Trophoblast cell (in vitro differentiated cells and primary cell): ENCODE data around the gene OSBPL3.

Experiments
- DNase-seq, 2 donors: peaks; one replicate each; pipeline ENCODE4 v3.0.0-alpha.2; 2016
- H2AFZ ChIP-seq: 2 replicates; pipeline ENCODE4 v1.6.1; 2013; ENCODE audit warnings: low read length, moderate library complexity, mild to moderate bottlenecking; ENCODE audit not compliant: insufficient read depth, poor library complexity
- H2AK5ac ChIP-seq: 2 replicates; pipeline ENCODE4 v1.6.1; 2013; ENCODE audit warnings: mild to moderate bottlenecking, low read length
- H2BK120ac ChIP-seq: 2 replicates; pipeline ENCODE4 v1.6.1; 2013; ENCODE audit warnings: low read length, mild to moderate bottlenecking, moderate library complexity; ENCODE audit not compliant: insufficient read depth, poor library complexity
- H2BK12ac ChIP-seq: 2 replicates; pipeline ENCODE4 v1.6.1; 2013; ENCODE audit warnings: mild to moderate bottlenecking, low read length, moderate library complexity
- H2BK5ac ChIP-seq: 2 replicates; pipeline ENCODE4 v1.6.1; 2013; ENCODE audit warnings: low read length, low read depth, moderate library complexity, mild to moderate bottlenecking; ENCODE audit not compliant: poor library complexity
- H3K14ac ChIP-seq: 2 replicates; pipeline ENCODE4 v1.6.1; 2013; ENCODE audit warnings: mild to moderate bottlenecking, low read length
- H3K18ac ChIP-seq: 2 replicates; pipeline ENCODE4 v1.6.1; 2013; ENCODE audit warnings: mild to moderate bottlenecking, low read length
- H3K23ac ChIP-seq: 2 replicates; pipeline ENCODE4 v1.6.1; 2013; ENCODE audit warnings: low read length
- H3K27ac ChIP-seq: 2 replicates; pipeline ENCODE4 v1.5.1; 2013; ENCODE audit warnings: low read depth, mild to moderate bottlenecking, inconsistent platforms, low read length, moderate library complexity
- H3K27me3 ChIP-seq: 2 replicates; pipeline ENCODE4 v1.6.1; 2013; ENCODE audit warnings: inconsistent platforms, mild to moderate bottlenecking, low read length, moderate library complexity; ENCODE audit not compliant: insufficient read depth
- H3K36me3 ChIP-seq, 2 experiments: 1 replicate in 1 of 2; 2 replicates in 1 of 2; pipeline ENCODE4 v1.6.1; 2013; ENCODE audit warnings: low read length in 2 of 2, mild to moderate bottlenecking in 2 of 2, moderate library complexity in 1 of 2; ENCODE audit not compliant: insufficient read depth in 2 of 2, control insufficient read depth in 1 of 2
- H3K4ac ChIP-seq: 2 replicates; pipeline ENCODE4 v1.6.1; 2013; ENCODE audit warnings: low read depth, mild to moderate bottlenecking, low read length, moderate library complexity
- H3K4me1 ChIP-seq, 2 experiments: 1 replicate in 1 of 2; 2 replicates in 1 of 2; pipeline ENCODE4 v1.6.1; 2013; ENCODE audit warnings: low read length in 2 of 2, mild to moderate bottlenecking in 2 of 2, moderate library complexity in 1 of 2; ENCODE audit not compliant: insufficient read depth in 2 of 2, control insufficient read depth in 1 of 2
- H3K4me2 ChIP-seq: 2 replicates; pipeline ENCODE4 v1.6.1; 2013; ENCODE audit warnings: inconsistent platforms, mild to moderate bottlenecking, low read length, moderate library complexity
- H3K4me3 ChIP-seq: 2 replicates; pipeline ENCODE4 v1.5.1; 2013; ENCODE audit warnings: mild to moderate bottlenecking, low read depth, low read length, inconsistent platforms
- H3K79me1 ChIP-seq: one replicate; pipeline ENCODE4 v1.6.1; 2013; ENCODE audit warnings: low read length
- H3K79me2 ChIP-seq: 2 replicates; pipeline ENCODE4 v1.6.1; 2013; ENCODE audit warnings: low read length, mild to moderate bottlenecking; ENCODE audit not compliant: control insufficient read depth, insufficient read depth, poor library complexity
- H3K9ac ChIP-seq: 2 replicates; pipeline ENCODE4 v1.6.1; 2013; ENCODE audit warnings: mild to moderate bottlenecking, low read length
- H3K9me3 ChIP-seq: 2 replicates; pipeline ENCODE4 v1.6.1; 2013; ENCODE audit warnings: low read depth, mild to moderate bottlenecking, control low read depth, inconsistent platforms, low read length; ENCODE audit not compliant: insufficient read depth
- H4K12ac ChIP-seq: 2 replicates; pipeline ENCODE4 v1.6.1; 2013; ENCODE audit warnings: low read depth, mild to moderate bottlenecking, low read length, moderate library complexity
- H4K8ac ChIP-seq: 2 replicates; pipeline ENCODE4 v1.6.1; 2013; ENCODE audit warnings: low read depth, mild to moderate bottlenecking, low read length, moderate library complexity
- H4K91ac ChIP-seq: one replicate; pipeline ENCODE4 v1.6.1; 2013; ENCODE audit warnings: low read depth, mild to moderate bottlenecking, low read length, moderate library complexity
- WGBS: extraction: QIAGEN DNeasy Blood & Tissue Kit; methylation state at CpG from one replicate; pipeline ENCODE4 v1.1.7; 2013; ENCODE audit warnings: missing lambda C conversion rate; ENCODE audit not compliant: insufficient read length, insufficient coverage; ENCODE audit errors: extremely low coverage; 5-methylcytosine and 5-hydroxymethylcytosine counted together

OSBPL3 gene

GRCh38 chr7:24866004-24866615 lies 113.9 kb downstream of the OSBPL3 start:
- H3K36me3 ChIP-seq: peaks cover 3 to 4% of the 10 kb centered on the region in 2 experiments
- no peak for DNase-seq
- no peak overlapping the region for H4K91ac ChIP-seq
- WGBS: no CpG with 5 or more reads among the region's 12 CpGs
- no peak overlapping the region for H2BK120ac ChIP-seq
- H2BK12ac ChIP-seq: no peak overlapping the region
- no peak overlapping the region for H2BK5ac ChIP-seq
- no peaks in the 10 kb centered on the region for H3K79me2 ChIP-seq
- no peak overlapping the region for H3K23ac ChIP-seq
- no peak overlapping the region for H4K8ac ChIP-seq
- no peak overlapping the region for H3K4me3 ChIP-seq
- H3K79me1 ChIP-seq: no peaks in the 10 kb centered on the region
- H2AK5ac ChIP-seq: no peak overlapping the region
- no peak overlapping the region for H3K27ac ChIP-seq
- H3K27me3 ChIP-seq: no peaks in the 10 kb centered on the region
- no peak overlapping the region for H4K12ac ChIP-seq
- no peaks in the 10 kb centered on the region for H3K9me3 ChIP-seq
- H3K18ac ChIP-seq: no peak overlapping the region
- H3K4me2 ChIP-seq: no peak overlapping the region
- no peak overlapping the region for H3K14ac ChIP-seq
- no peak overlapping the region for H2AFZ ChIP-seq
- no peak overlapping the region for H3K4ac ChIP-seq
- peaks cover 0 to 2% of the 10 kb centered on the region in 2 experiments for H3K4me1 ChIP-seq
- no peak overlapping the region for H3K9ac ChIP-seq

DNA sequence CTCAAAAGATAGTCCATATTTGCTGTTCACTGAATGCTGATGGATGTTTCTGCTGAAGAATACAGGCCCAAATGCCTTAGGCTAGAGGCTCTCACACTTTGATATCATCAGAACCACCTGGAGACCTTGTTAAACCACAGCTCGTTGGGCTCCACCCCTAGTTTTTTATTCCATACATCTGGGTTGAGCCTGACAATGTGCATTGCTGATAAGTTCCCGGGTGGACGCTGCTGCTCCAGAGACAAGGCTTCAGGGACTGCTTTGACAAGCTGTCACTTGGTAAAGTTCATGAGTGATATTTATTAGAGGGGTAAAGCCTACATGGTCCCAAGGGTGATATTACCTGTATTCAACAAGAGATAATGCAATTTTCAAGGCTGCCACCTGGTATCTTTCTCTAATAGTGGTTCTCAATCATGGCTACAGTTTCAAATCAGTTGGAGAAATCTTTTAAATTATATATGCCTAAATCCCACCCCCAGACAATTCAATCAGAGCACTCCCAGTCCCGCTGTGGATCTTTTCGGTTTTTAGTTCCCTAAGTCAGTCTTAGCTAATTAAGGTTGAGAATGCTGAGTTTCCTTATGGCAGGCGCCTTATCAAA lies 115.7 kb downstream of the OSBPL3 start:
- Histone ChIP-seq H2BK120ac (no peak overlapping the region), H3K9ac (no peak overlapping the region), H2BK12ac (no peak overlapping the region), H3K4me3 (no peak overlapping the region), H3K4me1 (no peaks in the 10 kb centered on the region), H3K27me3 (no peaks in the 10 kb centered on the region), H3K4ac (no peak overlapping the region), H4K12ac (no peak overlapping the region), H3K36me3 (peaks cover 3 to 4% of the 10 kb centered on the region in 2 experiments), H3K79me1 (no peaks in the 10 kb centered on the region), H2AFZ (no peak overlapping the region), H2AK5ac (no peak overlapping the region), H2BK5ac (no peak overlapping the region), H3K9me3 (no peaks in the 10 kb centered on the region), H3K18ac (no peak overlapping the region), H4K91ac (no peak overlapping the region), H3K23ac (no peak overlapping the region), H4K8ac (no peak overlapping the region), H3K14ac (no peak overlapping the region), H3K79me2 (no peaks in the 10 kb centered on the region), H3K27ac (no peak overlapping the region), H3K4me2 (no peak overlapping the region)
- WGBS: no CpG with 5 or more reads among the region's 6 CpGs
- DNase-seq: no peak

GRCh38 chr7:24863626-24864025 lies 116.4 kb downstream of the OSBPL3 start:
- Histone ChIP-seq H2BK120ac (no peak overlapping the region), H2BK12ac (no peak overlapping the region), H2AK5ac (no peak overlapping the region), H4K12ac (no peak overlapping the region), H3K4me3 (no peak overlapping the region), H3K4me2 (no peak overlapping the region), H3K14ac (no peak overlapping the region), H3K79me1 (no peaks in the 10 kb centered on the region), H3K18ac (no peak overlapping the region), H3K79me2 (no peaks in the 10 kb centered on the region), H3K27ac (no peak overlapping the region), H3K4me1 (peaks cover under 1% of the 10 kb centered on the region in 2 experiments), H3K23ac (no peak overlapping the region), H4K91ac (no peak overlapping the region), H2BK5ac (no peak overlapping the region), H2AFZ (no peak overlapping the region), H4K8ac (no peak overlapping the region), H3K36me3 (peaks cover 3 to 4% of the 10 kb centered on the region in 2 experiments), H3K9me3 (no peaks in the 10 kb centered on the region), H3K9ac (no peak overlapping the region), H3K27me3 (no peaks in the 10 kb centered on the region), H3K4ac (no peak overlapping the region)
- DNase-seq: no peak

DNA sequence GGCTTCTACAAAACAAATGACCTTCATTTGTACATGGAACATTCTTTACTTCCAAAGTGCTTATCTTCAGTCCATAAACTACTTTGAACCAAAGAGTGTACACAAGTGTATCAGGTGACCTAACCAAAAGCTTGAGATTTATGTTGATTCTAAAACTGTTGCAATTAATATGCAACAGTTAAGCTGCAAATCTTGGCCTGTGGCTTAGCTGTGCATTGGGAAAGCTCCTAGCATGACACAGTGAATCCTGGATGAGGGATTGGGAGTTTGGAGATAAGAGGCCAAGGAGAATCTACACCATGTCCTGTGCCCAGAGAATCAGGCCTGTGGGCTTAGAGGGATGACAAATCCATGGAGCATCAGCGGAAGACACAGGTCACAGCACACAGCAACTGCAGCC lies 117.5 kb downstream of the OSBPL3 start:
- H3K23ac ChIP-seq: no peak overlapping the region
- no peak overlapping the region for H3K4ac ChIP-seq
- H3K14ac ChIP-seq: no peak overlapping the region
- H2BK12ac ChIP-seq: no peak overlapping the region
- DNase-seq: no peak
- H2AK5ac ChIP-seq: no peak overlapping the region
- H3K18ac ChIP-seq: no peak overlapping the region
- no peak overlapping the region for H4K8ac ChIP-seq
- H3K27ac ChIP-seq: no peak overlapping the region
- no CpG with 5 or more reads among the region's 1 CpG for WGBS
- no peaks in the 10 kb centered on the region for H3K79me2 ChIP-seq
- no peak overlapping the region for H4K91ac ChIP-seq
- no peak overlapping the region for H2BK5ac ChIP-seq
- H4K12ac ChIP-seq: no peak overlapping the region
- no peaks in the 10 kb centered on the region for H3K79me1 ChIP-seq
- no peaks in the 10 kb centered on the region for H3K9me3 ChIP-seq
- peaks cover 3 to 5% of the 10 kb centered on the region in 2 experiments for H3K4me1 ChIP-seq
- H2BK120ac ChIP-seq: no peak overlapping the region
- no peak overlapping the region for H3K9ac ChIP-seq
- no peaks in the 10 kb centered on the region for H3K27me3 ChIP-seq
- no peak overlapping the region for H3K4me2 ChIP-seq
- no peak overlapping the region for H3K4me3 ChIP-seq
- H3K36me3 ChIP-seq: peaks cover 3 to 4% of the 10 kb centered on the region in 2 experiments
- no peak overlapping the region for H2AFZ ChIP-seq
